PC-9 (cell line): ENCODE data around the gene CCL15.

Experiments
- CTCF ChIP-seq: fragments of 200-600 bp; sonication (generic); conservative IDR thresholded peaks from 2 replicates; pipeline ENCODE4 v1.6.1; 2017; ENCODE audit warnings: mixed run types, antibody characterized with exemption, mild to moderate bottlenecking, moderate library complexity
- EZH2 ChIP-seq: fragments of 200-600 bp; sonication (generic); IDR thresholded peaks from 2 replicates; pipeline ENCODE4 v1.8.0; 2017; ENCODE audit warnings: antibody characterized with exemption, low read depth

- TF ChIP-seq CTCF (no peak), EZH2 (no peak)
Measured at GRCh38 chr17:36016555-36016954, 15.2 kb upstream of the CCL15 start.
